Upper lobe of right lung (tissue), 1 donor: ENCODE measurements around the gene MPND. TPM values are rescaled to one million over a fixed set of nuclear protein-coding genes. Genes with fewer than 3 reads are reported as not detected.

Experiments used
- ATAC-seq: fragments of 200-7000 bp; cut with Tn5 transposase; one replicate; pipeline ENCODE4 v1.9.1; 2020; ENCODE audit warnings: mild to moderate bottlenecking, moderate library complexity
- DNase-seq: peaks from one replicate; pipeline ENCODE4 v3.0.0-alpha.2; 2020
- H3K27ac ChIP-seq: fragments of 200-600 bp; one replicate; pipeline ENCODE4 v1.8.0; 2022
- H3K27me3 ChIP-seq: fragments of 200-600 bp; one replicate; pipeline ENCODE4 v1.8.0; 2022; ENCODE audit warnings: mild to moderate bottlenecking
- H3K36me3 ChIP-seq: fragments of 200-600 bp; one replicate; pipeline ENCODE4 v1.8.0; 2022
- H3K4me1 ChIP-seq: fragments of 200-600 bp; one replicate; pipeline ENCODE4 v1.8.0; 2022
- H3K4me3 ChIP-seq: fragments of 200-600 bp; one replicate; pipeline ENCODE4 v1.8.0; 2022; ENCODE audit warnings: mild to moderate bottlenecking
- H3K9me3 ChIP-seq: fragments of 200-600 bp; one replicate; pipeline ENCODE4 v1.8.0; 2022
- CTCF ChIP-seq: fragments of 200-600 bp; IDR thresholded peaks from one replicate; pipeline ENCODE4 v1.8.0; 2022; ENCODE audit warnings: antibody characterized with exemption
- intact Hi-C: fragments of 100-400 bp; cut with DNase I; formaldehyde crosslinking; loops from one replicate; pipeline ENCODE4 v1.11.0; 2022
- total RNA-seq: library from RNA; stranded (reverse); fragmentation: NEBNext Ultra II Directional; extraction: Animal tissue kit (Norgen Biotek cat#: 25700); gene quantifications from one replicate; pipeline ENCODE4 v1.2.1, GENCODE V29; 2021
- donor health status: DM: no; HTN: yes; CAD: no; lungs with severe emphysema.

MPND gene
- total RNA-seq, 1 donor from 2014 or later: 29.3 TPM

GRCh38 chr19:4367336-4367723 lies 24.0 kb downstream of the MPND start:
- Histone ChIP-seq H3K9me3 (no peaks in the 10 kb centered on the region), H3K36me3 (peaks cover 41% of the 10 kb centered on the region), H3K4me1 (peaks cover 48% of the 10 kb centered on the region), H3K27me3 (no peaks in the 10 kb centered on the region), H3K4me3 (no peak overlapping the region), H3K27ac (no peak overlapping the region)
- no peak for TF ChIP-seq CTCF
- ATAC-seq (no peak), DNase-seq (no peak)
- intact Hi-C loops: no loop called here

GRCh38 chr19:4367781-4368127 lies 24.4 kb downstream of the MPND start:
- intact Hi-C loops: no loop called here
- no peak overlapping the region for H3K4me3 ChIP-seq
- no peaks in the 10 kb centered on the region for H3K27me3 ChIP-seq
- peaks cover 37% of the 10 kb centered on the region for H3K36me3 ChIP-seq
- peak overlapping the region; percentile 73 for H3K27ac ChIP-seq
- H3K9me3 ChIP-seq: no peaks in the 10 kb centered on the region
- no peak for DNase-seq
- ATAC-seq: peak; percentile 0
- TF ChIP-seq CTCF: no peak
- H3K4me1 ChIP-seq: peaks cover 52% of the 10 kb centered on the region

- no peak for TF ChIP-seq CTCF
- Histone ChIP-seq H3K4me3 (no peak overlapping the region), H3K27me3 (no peaks in the 10 kb centered on the region), H3K4me1 (peaks cover 57% of the 10 kb centered on the region), H3K36me3 (peaks cover 32% of the 10 kb centered on the region), H3K9me3 (no peaks in the 10 kb centered on the region), H3K27ac (peak overlapping the region; percentile 73)
- no peak for DNase-seq
- peak; percentile 6 for ATAC-seq
- intact Hi-C loops: no loop called here
These were observed 24.9 kb downstream of the MPND start for GRCh38 chr19:4368128-4368820.

- DNase-seq (peak; percentile 89), ATAC-seq (peak; percentile 81)
- Histone ChIP-seq H3K36me3 (peaks cover 22% of the 10 kb centered on the region), H3K4me1 (peaks cover 68% of the 10 kb centered on the region), H3K4me3 (peak overlapping the region; percentile 31), H3K9me3 (no peaks in the 10 kb centered on the region), H3K27me3 (no peaks in the 10 kb centered on the region), H3K27ac (peak overlapping the region; percentile 73)
- no peak for TF ChIP-seq CTCF
- intact Hi-C loops: no loop called here
These were observed 25.9 kb downstream of the MPND start for GRCh38 chr19:4369109-4369887.

- H3K4me1 ChIP-seq: peaks cover 73% of the 10 kb centered on the region
- ATAC-seq (peak; percentile 70), DNase-seq (peak; percentile 83)
- peak overlapping the region; percentile 31 for H3K4me3 ChIP-seq
- peaks cover 19% of the 10 kb centered on the region for H3K36me3 ChIP-seq
- intact Hi-C loops: no loop called here
- no peaks in the 10 kb centered on the region for H3K9me3 ChIP-seq
- no peaks in the 10 kb centered on the region for H3K27me3 ChIP-seq
- peak overlapping the region; percentile 73 for H3K27ac ChIP-seq
- peak; percentile 53 for TF ChIP-seq CTCF
These were observed 26.5 kb downstream of the MPND start for GRCh38 chr19:4369888-4370260.
